HT1080 (cell line): Measurements from ENCODE around the gene IFNLR1. TPM values are rescaled to one million over a fixed set of nuclear protein-coding genes. Genes with fewer than 3 reads are reported as not detected.
A peak's percentile ranks its signal among the peaks of the same experiment; 100 is the strongest.

Source experiments
- DNase-seq: peaks from one replicate; pipeline ENCODE4 v3.0.0-alpha.2; 2015; ENCODE audit warnings: low read depth
- total RNA-seq: library from RNA; depleted of rRNA; stranded (reverse); fragments of >200 nt; shearing (Covaris generic); gene quantifications from 2 replicates; pipeline ENCODE4 v1.2.3, GENCODE V29; 2014; rRNA removed

Gene IFNLR1
- total RNA-seq, 1 experiment from 2014 or later, result not detected

DNA sequence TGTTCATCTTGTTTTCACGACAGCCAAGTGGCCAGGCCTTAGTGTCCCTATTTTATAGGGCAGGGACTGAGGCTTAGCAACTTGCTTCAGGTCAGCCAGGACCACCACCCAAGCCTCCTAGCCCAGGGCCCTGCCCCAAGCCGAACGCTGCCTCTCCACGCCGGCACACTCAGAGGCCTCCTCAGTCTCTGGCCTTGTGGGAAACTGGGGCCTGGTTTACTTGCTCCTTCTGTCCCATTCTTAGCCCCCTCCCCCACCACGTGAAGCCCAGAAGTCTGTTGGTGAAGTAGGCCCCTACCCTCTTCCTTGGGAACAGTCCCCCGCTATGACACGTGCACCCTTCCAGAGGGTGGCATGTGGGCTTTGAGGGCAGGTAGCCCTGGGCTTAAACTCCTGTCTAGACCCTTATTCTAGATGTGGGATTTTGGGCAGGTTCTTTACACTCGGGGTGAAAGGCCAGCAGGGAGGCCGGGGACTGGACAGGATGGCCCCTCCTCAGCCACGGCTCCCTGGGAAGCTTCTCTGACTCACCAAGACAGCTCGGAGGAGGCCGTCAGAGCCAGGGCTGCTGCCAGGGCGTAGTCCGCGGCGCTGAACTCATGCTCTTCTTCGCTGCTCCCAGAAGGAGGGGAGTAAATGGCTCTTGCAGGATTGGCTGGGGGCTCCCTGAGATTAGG, 79.5 kb downstream of the IFNLR1 start:
- peak; percentile 67 for DNase-seq

DNA sequence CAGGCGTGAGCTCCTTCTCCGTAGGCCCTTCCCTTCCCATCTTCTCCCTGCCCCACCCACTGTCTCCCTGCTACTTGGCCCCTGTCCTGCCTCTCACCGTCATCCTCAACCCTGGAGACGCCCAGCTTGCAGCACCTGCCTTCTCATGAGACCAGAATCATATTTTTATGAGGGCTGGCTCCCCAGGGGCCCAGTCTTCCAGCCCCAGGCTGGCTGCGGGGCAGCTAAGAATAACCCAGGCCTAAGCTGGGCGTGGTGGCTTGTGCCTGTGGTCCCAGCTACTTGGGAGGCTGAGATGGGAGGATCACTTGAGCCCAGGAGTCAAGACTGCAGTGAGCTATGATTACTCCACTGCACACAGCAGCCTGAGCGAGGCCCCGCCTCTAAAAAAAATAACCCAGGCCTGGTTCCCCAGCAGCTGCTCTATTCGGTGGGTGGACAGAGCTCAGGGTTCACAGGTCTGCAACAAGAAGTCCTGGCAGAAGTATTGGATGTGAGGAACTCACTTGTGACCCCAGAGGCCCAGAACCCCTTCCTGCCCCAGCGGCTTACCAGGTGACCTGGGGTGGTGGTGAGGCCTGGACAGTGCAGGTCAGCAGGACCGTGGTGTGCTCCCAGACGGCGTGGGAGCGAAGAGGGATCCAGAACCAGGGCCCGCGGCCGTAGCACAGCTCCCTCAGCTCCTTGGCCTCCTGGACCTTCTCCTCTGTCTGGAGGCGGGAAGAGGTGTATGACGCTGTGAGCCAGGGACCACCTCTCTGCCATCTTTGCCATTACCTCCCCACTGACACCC, 81.5 kb downstream of the IFNLR1 start:
- DNase-seq, result no peak

DNA sequence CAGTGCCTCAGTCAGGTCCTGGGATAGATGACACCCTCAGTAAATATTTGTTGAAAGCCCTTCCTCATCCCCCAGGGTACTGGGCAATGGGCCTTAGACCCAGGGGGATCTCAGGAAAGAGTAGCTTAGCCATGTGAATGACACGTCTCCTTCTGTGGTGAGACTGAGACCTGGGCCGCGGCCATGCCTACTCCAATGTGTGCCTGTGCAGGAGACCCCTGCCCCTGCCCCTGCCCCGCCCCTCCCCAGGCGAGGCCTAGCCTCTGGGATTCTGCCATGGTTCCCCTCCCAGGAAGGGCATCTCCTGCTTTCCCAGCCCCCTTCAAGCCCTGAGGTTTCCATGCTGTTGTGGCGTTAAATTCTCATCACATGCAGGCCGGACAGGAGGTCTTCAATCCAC, 82.2 kb downstream of the IFNLR1 start:
- DNase-seq, result no peak

Other genes with a start within 250 kb of the IFNLR1 start
- gene PNRC2, start 227.5 kb downstream of the IFNLR1 start, total RNA-seq, result 65.5 and 326 TPM in 2 replicates
- 85.7 and 113 TPM in 2 replicates for gene SRSF10, start 207.0 kb downstream of the IFNLR1 start, total RNA-seq
- gene MYOM3, start 75.2 kb downstream of the IFNLR1 start, total RNA-seq, result 0.97 and 1.5 TPM in 2 replicates
- 0.33 and 0.64 TPM in 2 replicates for gene IL22RA1, start 44.1 kb downstream of the IFNLR1 start, total RNA-seq
- 0.03 and 0.23 TPM in 2 replicates for gene GRHL3, start 132.1 kb upstream of the IFNLR1 start, total RNA-seq
- 8.6 and 9.0 TPM in 2 replicates for gene STPG1, start 226.5 kb upstream of the IFNLR1 start, total RNA-seq
- 27.8 and 28.7 TPM in 2 replicates for gene NIPAL3, start 228.5 kb upstream of the IFNLR1 start, total RNA-seq